HG03378 (cell line): ENCODE data around the gene CYP39A1.

Source experiments
- ATAC-seq: cut with Tn5 transposase; IDR thresholded peaks from one replicate; pipeline ENCODE4 v1.9.1; 2021; ENCODE audit warnings: mild to moderate bottlenecking, moderate library complexity; ENCODE audit not compliant: unreplicated experiment

CYP39A1 gene

DNA sequence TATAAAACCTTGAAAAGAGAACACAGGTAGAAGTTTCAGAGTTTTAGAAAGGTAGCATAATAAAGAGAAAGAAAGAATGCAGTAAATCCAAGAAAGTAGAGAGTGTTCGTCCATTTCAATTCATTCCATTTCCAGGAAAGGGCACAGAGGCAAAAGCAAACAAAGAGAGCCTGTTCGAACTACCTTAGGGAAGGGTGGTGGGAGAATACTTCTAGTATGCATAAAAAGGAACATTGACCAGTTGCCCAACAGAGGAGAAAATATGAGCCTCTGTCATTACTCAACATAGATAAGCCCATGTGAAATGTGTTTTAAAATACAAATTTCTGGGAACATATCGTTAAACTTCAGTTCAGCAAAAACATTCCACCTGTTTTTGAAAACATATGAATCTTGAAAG, 60.6 kb downstream of the CYP39A1 start:
- no peak for ATAC-seq

GRCh38 chr6:46590765-46591164, 61.9 kb downstream of the CYP39A1 start:
- ATAC-seq: no peak

GRCh38 chr6:46586906-46587305, 65.7 kb downstream of the CYP39A1 start:
- ATAC-seq: no peak

- ATAC-seq: no peak
These were observed 68.0 kb downstream of the CYP39A1 start for GRCh38 chr6:46584586-46584985.

DNA sequence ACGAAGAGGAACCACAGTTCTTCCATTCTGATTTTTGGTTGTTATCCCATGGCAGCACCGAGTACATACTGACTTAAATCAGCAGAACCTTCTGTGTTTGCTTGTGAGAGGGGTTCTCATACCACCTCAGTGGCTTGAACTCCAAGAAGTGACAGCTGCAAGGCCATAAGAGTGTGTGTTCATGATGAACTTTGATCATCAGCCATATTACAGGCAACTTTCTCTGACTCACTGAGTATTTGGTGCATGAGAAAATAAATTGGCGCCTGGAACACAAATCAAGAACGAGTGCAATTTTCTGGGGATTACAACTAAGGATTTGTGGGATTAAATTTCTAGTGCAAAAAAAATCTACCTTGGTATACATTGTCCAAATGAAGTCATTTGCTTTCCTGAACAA, 68.9 kb downstream of the CYP39A1 start:
- no peak for ATAC-seq

DNA sequence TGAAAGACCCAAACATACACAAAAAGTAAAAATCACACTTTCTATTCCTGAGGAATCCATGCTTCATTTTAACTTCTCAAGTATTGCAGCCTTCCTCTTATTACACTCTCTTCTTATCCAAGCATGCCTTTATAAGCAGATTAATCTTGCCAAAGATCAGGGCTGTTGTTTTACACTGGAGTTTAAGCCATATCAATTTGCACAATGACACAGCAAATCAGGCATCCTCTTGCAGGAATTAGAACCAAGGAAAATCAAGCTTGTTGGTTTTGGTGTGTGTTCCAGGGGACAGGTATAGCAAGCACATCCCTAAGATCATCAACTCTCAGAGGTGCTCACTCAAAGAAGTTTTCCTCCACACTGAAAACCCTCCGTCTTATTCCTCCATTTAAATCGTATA, 69.5 kb downstream of the CYP39A1 start:
- no peak for ATAC-seq

- ATAC-seq: no peak
These were observed 71.0 kb downstream of the CYP39A1 start for GRCh38 chr6:46581459-46582177.

- no peak for ATAC-seq
These were observed 77.1 kb downstream of the CYP39A1 start for GRCh38 chr6:46575530-46575929.

- no peak for ATAC-seq
These were observed 79.5 kb downstream of the CYP39A1 start for GRCh38 chr6:46573140-46573539.

DNA sequence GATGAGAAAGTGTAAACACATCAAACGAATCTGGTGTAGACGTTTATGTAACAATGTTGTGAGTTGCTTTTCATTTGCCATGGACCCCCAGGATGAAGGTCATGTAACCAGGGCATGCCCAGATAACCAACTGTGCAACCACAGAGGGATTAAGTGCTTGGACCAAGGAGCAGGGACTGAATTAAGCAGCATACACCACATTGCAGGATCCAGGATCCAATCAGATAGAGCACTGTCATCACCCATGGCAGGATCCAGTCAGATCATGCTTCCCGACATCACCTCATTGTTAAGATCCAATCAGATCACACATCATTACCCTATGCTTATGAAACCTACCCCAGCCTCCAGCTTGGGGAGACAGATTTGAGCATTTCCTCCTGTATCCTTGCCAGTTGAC, 87.1 kb downstream of the CYP39A1 start:
- no peak for ATAC-seq

DNA sequence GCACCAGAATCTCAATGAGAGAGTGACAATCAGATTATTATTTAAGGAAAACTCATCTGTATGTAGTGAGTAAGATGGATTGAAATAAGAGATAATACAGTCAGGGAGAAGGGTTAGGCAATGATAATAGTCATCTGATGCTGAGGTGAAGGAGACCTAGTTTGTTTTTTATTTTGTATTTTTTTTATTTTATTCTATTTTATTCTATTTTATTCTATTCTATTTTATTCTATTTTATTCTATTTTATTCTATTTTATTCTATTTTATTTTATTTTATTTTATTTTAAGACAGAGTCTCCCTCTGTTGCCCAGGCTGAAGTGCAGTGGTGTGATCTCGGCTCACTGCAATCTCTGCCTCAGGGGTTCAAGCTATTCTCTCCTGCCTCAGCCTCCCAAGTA, 88.7 kb downstream of the CYP39A1 start:
- ATAC-seq: no peak

DNA sequence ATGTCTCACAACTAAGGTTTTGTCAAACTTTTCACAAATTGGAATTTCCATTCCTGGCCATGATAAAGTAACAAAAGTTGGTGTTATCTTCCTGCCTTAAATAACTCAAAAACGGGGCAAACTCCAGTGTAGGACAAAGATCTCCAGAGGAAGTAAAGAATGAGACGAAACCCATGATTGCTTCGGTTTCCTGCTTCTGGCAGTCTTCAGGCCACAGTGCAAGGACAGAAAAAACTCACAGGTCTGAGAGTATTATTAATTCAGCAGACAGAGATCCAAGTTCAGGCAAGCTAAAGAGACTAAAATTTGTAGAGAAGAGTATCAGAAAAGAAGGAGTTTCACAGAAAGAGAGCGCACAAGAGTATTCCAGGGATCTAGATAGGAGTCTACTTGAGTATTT, 96.6 kb downstream of the CYP39A1 start:
- no peak for ATAC-seq

DNA sequence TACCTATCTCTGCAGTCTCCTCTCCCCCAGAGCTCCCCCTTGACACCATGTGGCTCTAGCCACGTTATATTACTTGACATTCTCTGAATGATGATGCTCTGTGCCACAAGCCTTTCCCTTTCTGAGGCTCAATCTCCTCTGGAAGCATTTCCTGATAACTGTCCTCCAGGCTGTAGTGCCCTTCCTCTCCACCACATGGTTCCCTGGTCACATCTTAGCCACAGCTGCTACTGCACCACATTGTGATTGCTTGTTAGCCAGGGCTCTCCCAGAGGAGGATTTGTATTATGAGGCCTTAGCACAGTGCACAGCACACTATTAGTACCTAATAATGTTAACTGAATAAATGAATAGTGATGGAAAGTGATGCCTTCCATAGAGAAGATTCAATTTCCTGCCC, 97.5 kb downstream of the CYP39A1 start:
- ATAC-seq: no peak

DNA sequence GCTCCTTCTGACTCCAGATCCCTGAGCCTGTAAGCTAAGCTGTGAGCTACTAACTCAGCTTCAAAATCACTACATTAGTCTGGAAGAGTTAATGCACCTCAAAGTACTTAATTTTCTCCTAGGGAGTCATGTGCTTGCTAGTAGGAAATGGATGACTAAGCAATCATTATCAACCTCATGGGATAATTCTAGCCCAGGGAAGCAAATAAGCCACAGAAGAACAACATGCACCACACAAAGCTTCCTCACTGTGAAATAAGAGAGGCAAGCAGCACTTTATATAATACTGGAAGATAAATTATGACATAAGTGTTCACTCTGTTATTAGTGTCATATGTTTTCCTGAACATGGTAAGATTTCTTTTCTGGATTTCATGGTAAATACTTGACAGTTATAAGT, 103.5 kb downstream of the CYP39A1 start:
- no peak for ATAC-seq

DNA sequence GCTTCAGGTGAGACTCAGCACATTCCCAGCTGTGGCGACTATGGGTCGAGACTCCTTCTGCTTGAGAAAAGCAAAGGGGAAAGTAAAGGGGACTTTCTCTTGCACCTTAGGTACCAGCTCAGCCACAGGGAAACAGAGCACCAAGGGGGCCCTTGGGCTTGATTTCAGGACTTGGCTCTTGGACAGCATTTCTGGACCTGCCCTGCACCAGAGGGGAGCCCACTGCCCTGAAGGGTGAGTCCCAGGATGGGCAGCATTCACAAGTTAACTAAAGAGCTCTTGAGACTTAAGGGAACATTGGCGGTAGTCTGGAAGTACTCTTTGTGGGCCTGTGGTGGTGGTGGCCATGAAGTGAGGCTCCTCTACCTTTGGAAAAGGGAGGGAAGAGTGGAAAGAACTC, 111.1 kb downstream of the CYP39A1 start:
- ATAC-seq: no peak

GRCh38 chr6:46539866-46540265, 112.8 kb downstream of the CYP39A1 start:
- no peak for ATAC-seq

DNA sequence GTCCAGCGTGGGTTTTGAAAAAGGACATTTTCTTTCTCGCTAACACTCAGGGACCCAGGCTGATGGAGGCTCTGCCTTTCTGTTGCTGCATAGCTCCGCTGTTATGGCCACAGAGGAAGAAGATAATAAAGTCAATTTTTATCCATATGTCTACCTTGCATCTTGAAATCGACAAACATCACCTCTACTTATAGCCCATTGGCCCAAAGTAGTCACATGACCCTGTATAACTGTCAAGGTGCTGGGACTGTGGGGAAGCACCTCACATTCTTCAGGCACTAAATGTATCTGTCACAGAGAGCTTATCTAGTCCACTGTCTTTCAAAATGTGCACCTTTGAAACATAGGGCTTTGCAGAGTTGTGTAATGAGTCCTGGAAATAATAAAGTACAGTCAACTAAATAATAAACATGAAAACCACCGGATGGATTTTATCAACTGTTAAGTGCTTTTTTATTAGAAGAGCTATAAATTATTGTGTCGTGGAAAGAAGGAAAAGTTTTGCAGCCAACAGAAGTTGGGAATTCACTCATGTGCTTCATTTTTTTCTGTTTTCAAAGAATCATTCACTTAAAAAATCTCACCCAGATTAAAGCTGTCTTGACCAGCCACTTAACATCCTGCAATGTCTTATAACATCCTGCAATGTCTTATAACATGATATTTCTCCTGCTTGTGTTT, 113.7 kb downstream of the CYP39A1 start:
- no peak for ATAC-seq

DNA sequence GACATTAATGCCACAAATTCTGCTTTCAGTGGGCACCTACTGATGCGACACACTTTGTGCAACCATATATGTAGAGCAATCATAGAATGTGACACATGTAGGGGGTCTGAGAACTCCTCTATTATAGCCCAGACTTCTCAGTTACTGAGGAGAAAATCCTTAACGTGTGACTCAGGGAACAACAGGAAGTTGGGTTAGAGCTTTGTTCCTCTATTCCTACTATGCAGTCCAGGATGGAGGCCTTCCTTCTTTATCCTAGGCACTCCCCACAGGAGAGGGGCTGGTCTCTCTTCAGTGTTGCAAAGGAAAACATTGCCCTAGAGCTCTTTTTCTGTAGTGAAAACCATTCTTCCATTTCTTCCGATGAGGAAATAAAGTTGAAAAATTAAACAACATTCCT, 121.7 kb downstream of the CYP39A1 start:
- ATAC-seq: no peak

DNA sequence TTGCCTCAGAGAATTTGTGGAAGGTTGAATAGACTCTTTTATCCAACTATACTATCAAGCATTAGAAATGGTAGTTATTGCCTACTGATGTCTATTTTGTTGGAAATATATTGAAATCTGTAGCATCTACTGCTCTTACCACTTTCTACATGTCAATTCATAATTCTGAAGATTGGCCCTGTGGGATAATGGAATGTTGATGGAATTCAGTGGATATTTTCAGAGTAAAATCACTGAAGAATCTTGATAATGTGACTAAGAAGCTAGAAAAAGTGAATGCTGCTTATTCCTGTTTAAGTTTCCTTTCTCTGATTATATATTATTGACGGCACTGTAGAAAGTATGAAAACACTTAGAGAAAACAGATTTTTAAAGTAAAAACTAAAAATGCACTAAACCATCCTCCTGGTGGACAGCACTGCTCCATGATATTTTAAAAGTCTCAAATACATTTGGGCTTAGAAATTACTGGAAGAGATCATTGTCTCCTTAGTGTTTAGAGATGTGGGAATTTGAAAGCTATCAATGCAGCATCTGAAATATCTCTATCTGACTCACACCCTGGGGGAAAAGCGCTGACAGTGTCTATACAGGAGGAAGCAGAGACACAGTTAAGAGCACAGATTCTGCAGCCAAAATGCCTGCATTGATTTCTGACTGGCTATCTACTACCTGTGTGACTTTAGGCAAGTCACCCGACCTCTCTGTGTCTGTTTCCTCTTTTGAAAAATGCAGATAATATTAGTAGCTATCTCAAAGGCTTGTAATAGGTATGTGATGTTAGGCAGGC, 123.5 kb downstream of the CYP39A1 start:
- ATAC-seq: no peak

DNA sequence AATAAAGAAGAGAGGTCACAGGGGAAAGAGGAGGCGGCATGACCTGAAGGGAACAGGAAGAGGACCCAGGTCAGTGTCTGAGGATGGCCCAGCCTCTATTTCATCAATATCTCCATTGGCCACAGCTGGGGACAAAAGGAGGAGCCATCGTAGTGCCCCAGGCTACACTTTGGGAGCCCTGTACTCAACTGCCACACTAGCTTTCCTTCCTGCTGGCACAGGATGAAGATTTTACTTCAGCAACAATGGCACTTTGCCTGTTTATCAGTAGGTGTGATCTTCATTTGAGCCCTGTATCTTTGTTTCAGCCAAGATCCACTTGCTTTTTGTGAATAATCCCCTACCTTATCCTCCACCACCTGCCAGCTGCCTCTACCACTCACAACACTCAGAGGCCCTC, 126.0 kb downstream of the CYP39A1 start:
- no peak for ATAC-seq

DNA sequence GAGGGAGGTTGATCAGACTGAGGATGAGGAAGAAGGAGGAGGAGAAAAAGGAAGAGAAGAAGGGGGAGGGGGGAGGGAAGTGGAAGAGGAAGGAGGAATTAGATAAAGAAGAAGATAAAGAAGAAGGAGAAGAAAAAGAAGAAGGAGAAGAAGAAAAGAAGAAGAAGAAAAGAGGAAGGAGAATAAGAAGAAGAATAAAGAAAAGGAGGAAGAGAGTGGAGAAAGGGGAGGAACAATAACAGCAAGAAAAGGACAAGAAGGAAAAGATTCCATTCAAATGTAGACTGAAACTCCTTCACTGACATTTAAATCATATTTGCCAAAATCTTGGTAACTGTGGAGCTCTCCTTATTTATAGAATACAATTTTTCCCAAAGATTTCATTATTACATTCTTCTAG, 127.0 kb downstream of the CYP39A1 start:
- ATAC-seq: no peak

DNA sequence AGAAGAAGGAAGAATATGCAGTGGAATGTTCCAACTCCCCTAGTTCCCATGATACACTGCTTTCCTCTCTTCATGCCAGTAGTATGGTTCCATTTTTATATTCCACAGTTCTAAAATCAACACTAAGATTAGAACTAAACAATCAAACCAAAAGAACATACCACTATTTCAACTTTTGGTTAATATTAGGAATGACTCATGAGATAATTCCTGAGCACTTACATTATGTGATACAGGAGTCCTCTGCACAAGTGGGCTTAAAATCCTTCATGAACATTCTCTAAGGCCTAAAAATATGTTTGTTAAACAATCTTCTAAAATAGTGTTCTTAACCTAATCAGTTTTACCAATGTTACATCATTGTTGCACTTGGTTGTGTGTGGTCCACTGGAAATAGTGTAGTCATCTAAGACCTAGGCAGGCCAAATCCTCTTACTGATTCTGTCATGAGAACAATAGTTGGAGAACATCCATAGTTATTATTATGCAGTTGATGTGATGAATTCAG, 131.1 kb downstream of the CYP39A1 start:
- ATAC-seq: no peak
